HFF-Myc (cell line): ENCODE measurements around the gene KCNK2.

Source experiments
- DNase-seq: peaks from one replicate; pipeline ENCODE4 v3.0.0-alpha.2; 2011; ENCODE audit warnings: low read depth; ENCODE audit errors: extremely low read depth
- H3K4me3 ChIP-seq: replicated peaks from 2 replicates; pipeline ENCODE4 v1.5.1; 2011; ENCODE audit warnings: low read depth, mild to moderate bottlenecking, control low read depth, low read length
- CTCF ChIP-seq: IDR thresholded peaks from 2 replicates; pipeline ENCODE4 v1.5.1; 2012; ENCODE audit warnings: mild to moderate bottlenecking, low read depth, low read length, control low read depth; ENCODE audit errors: missing control alignments

Gene KCNK2

GRCh38 chr1:215094381-215094780 is 11.8 kb downstream of the KCNK2 start:
- H3K4me3 ChIP-seq = no peak overlapping the region
- TF ChIP-seq CTCF = no peak
- DNase-seq = no peak

- no peak for DNase-seq
- no peak for TF ChIP-seq CTCF
- H3K4me3 ChIP-seq = no peak overlapping the region
Measured at GRCh38 chr1:215095524-215095923, 13.0 kb downstream of the KCNK2 start.

GRCh38 chr1:215101511-215101910 is 19.0 kb downstream of the KCNK2 start:
- H3K4me3 ChIP-seq = no peak overlapping the region
- DNase-seq = no peak
- TF ChIP-seq CTCF = no peak

GRCh38 chr1:215104283-215104682 is 21.7 kb downstream of the KCNK2 start:
- no peak for DNase-seq
- TF ChIP-seq CTCF = no peak
- no peak overlapping the region for H3K4me3 ChIP-seq

- H3K4me3 ChIP-seq = no peak overlapping the region
- DNase-seq = no peak
- TF ChIP-seq CTCF = no peak
Measured at GRCh38 chr1:215106067-215106466, 23.5 kb downstream of the KCNK2 start.

- H3K4me3 ChIP-seq = no peak overlapping the region
- no peak for DNase-seq
- TF ChIP-seq CTCF = no peak
Measured at GRCh38 chr1:215109171-215109570, 26.6 kb downstream of the KCNK2 start.

- no peak for TF ChIP-seq CTCF
- no peak for DNase-seq
- no peak overlapping the region for H3K4me3 ChIP-seq
Measured at GRCh38 chr1:215111916-215112315, 29.4 kb downstream of the KCNK2 start.
